Lower leg skin (tissue), 4 donors: ENCODE measurements around the gene UST. TPM values are rescaled to one million over a fixed set of nuclear protein-coding genes. Genes with fewer than 3 reads are reported as not detected.
"Not testable (repeated sequence)": the region's sequence is repeated elsewhere in the genome, so short reads cannot be mapped to it uniquely, and the experiment has no call there.

Experiments used
- DNase-seq, 2 donors: peaks; one replicate each; pipeline ENCODE4 v3.0.0-alpha.2; 2019; ENCODE audit warnings: low spot score in 2 of 2
- H3K4me3 ChIP-seq: fragments of 200-600 bp; sonication (generic); 2 replicates; pipeline ENCODE4 v1.5.1; 2017; ENCODE audit warnings: mild to moderate bottlenecking, low read depth; ENCODE audit not compliant: poor library complexity, severe bottlenecking
- CTCF ChIP-seq, 3 donors: fragments of 450-650 bp; IDR thresholded peaks; one replicate each; pipeline ENCODE4 v1.5.1; 2016; ENCODE audit warnings: antibody characterized with exemption in 3 of 3, mild to moderate bottlenecking in 3 of 3, moderate library complexity in 2 of 3
- POLR2A ChIP-seq, 2 donors: fragments of 450-650 bp; IDR thresholded peaks; one replicate each; pipeline ENCODE4 v1.6.1; 2016 to 2017; ENCODE audit warnings: antibody characterized with exemption in 2 of 2, mild to moderate bottlenecking in 1 of 2, moderate library complexity in 1 of 2
- WGBS, 2 donors: methylation state at CpG; one replicate each; pipeline ENCODE4 v1.1.5; 2018; 5-methylcytosine and 5-hydroxymethylcytosine counted together
- intact Hi-C: fragments of 100-400 bp; cut with DNase I; formaldehyde crosslinking; loops from one replicate; pipeline ENCODE4 v1.15.0; 2023; ENCODE audit warnings: low total_unique reads
- total RNA-seq, 4 donors: library from RNA; depleted of rRNA; stranded (reverse); fragments of >200 nt; gene quantifications; one replicate each; pipeline ENCODE4 v1.1.0, GENCODE V29; 2016

The UST gene
- total RNA-seq, 4 donors from 2014 or later = 12.2 to 21.7 (median 17.7) TPM

DNA sequence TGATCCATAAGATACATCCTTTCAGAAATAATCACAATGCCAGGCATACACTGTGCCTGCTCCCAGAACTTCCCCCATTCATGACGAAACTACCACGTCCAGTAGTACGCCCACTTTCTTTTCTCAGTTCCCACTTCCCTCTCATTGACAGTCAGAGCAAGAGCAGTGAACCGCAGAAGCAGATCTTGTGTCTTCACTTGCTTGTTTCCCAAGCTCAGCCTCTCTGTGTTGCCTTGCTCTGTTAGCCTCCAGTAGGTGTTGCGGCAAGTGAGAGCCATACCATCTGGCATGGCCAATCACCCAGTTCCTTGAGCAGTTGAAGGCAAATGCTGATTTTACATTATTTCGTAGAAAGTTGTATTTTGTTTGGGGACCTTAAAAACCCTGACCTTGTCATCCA, 11.7 kb downstream of the UST start:
- WGBS, 2 donors = 72 to 79% methylated on average over 6 of the region's 6 CpGs
- DNase-seq = peak in 1 of 2 donors; percentile 45
- no peak overlapping the region for H3K4me3 ChIP-seq
- intact Hi-C loops = no loop called here
- TF ChIP-seq POLR2A (IDR thresholded peaks at IDR 0.05) = no peak
- TF ChIP-seq CTCF (IDR thresholded peaks at IDR 0.05) = no peak

DNA sequence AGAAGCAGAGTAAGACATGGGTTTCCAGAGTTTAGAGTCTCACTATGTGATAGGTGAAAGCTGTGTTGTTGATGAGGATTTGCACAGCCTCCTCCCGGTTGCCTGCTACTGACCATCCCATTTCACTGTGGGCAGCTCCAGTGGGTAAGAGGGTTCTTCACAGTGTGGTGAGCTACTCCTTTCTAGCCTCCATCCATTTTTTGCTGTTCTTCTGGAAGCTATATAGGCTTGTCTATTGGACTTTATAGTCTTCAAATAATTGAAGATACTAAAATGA, 13.4 kb downstream of the UST start:
- no peak for TF ChIP-seq CTCF (IDR thresholded peaks at IDR 0.05)
- no peak for TF ChIP-seq POLR2A (IDR thresholded peaks at IDR 0.05)
- DNase-seq = no peak
- H3K4me3 ChIP-seq = no peak overlapping the region
- 61 to 79% methylated on average over 1 of the region's 1 CpG for WGBS, 2 donors
- intact Hi-C loops = no loop called here

DNA sequence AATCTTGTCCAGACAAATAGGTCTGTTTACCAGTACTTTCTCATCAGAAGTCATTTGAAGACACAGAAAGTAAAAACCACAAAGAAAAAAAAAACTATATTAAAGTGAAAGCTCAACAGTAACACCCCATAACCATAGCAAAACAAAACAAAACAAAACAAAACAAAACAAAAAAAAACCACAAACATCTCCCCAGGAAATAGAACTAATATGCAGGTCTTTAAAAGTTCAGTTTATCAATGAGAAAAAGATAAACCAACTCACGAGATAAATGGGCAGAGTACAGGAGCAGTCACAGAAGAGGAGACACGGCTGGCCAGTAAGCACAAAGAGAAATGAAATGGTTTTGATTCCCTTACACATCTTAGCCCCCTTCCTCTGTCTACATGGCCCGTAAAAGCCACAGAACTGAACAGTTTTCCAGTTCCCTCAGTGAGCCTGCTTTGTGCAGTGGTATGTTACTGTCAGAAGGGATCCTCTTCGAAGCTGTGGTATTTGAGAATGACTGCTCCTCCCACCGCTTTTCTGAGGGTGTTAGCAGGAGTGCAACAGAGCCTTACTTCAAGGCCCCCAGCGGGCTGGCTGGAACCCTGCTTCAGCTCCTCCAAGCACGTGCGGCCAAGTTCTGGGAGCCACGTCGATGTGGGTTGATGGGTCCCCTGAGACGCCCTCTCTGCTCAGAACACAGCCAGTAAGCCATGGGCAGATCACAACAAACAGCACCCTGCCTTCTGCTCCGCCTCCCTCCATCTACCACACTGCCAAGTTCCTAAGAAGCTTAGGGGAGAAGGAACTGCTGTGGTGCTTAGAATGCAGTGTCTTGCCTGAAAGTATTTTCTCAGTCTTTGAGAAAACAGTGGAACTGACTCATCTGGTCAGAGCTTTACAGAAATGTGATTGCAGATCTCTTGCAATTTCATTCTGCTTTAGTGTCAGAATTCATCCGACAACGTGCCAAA, 14.0 kb downstream of the UST start:
- TF ChIP-seq POLR2A (IDR thresholded peaks at IDR 0.05) (no peak), CTCF (IDR thresholded peaks at IDR 0.05) (no peak)
- H3K4me3 ChIP-seq = no peak overlapping the region
- peak; percentile 62 to 91 for DNase-seq
- intact Hi-C loops = no loop called here
- WGBS, 2 donors = 9 to 10% methylated on average over 14 of the region's 14 CpGs

GRCh38 chr6:148761527-148762011, 14.7 kb downstream of the UST start:
- WGBS, 2 donors = 14 to 22% methylated on average over 8 of the region's 8 CpGs
- TF ChIP-seq CTCF (IDR thresholded peaks at IDR 0.05) = no peak
- no peak for TF ChIP-seq POLR2A (IDR thresholded peaks at IDR 0.05)
- DNase-seq = no peak
- H3K4me3 ChIP-seq = no peak overlapping the region
- intact Hi-C loops = no loop called here

DNA sequence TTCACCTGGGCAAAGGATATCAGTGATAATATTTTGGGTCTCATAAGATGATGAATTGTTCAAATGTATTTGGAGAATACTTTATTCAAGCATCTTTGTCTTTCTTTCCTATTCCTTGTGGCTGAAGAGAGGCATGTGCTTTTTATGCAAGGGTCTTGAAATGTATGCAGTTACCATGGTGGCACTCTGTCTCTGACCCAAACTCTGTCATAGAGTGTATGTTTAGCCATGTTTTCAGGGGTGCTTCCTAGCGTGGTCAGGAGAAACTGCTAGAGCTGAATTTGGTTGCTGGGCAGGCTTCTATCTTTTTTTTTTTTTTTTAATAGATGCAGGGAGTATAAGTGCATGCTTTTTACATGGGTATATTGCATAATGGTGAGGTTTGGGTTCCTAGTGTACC, 15.4 kb downstream of the UST start:
- intact Hi-C loops = no loop called here
- WGBS, 2 donors = 85 to 90% methylated on average over 1 of the region's 1 CpG

DNA sequence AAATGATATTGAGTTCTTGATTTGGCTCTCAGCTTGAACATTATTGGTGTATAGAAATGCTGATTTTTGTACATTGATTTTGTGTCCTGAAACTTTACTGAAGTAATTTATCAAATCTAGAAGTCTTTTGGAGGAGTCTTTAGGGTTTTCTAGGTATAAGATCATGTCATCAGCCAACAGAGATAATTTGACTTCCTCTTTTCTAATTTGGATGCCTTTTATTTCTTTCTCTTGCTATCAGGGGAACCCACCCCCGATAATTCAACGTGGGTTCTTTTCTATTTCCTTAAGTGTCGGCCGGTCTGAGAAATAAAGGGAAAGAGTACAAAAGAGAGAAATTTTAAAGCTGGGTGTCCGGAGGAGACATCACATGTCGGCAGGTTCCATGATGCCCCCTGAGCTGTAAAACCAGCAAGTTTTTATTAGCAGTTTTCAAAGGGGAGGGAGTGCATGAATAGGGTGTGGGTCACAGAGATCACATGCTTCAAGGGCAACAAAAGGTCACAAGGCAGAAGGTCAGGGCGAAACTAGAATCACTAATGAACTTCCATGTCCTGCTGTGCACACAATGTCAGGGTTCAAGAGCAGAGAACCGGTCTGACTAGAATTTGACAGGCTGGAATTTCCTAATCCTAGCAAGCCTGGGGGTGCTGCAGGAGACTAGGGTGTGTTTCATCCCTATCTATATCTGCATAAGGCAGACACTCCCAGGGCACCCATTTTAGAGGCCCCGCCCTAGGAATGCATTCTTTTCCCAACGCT, 17.6 kb downstream of the UST start:
- H3K4me3 ChIP-seq, intact Hi-C loops, DNase-seq: not testable (repeated sequence)
- 74 to 79% methylated on average over 10 of the region's 10 CpGs for WGBS, 2 donors

More for the DNA sequence above, 15.4 kb downstream of the UST start:
- H3K4me3 ChIP-seq = no peak overlapping the region
- no peak for DNase-seq
- TF ChIP-seq POLR2A (IDR thresholded peaks at IDR 0.05) = no peak
- TF ChIP-seq CTCF (IDR thresholded peaks at IDR 0.05) = no peak
